SK-MEL-5 (cell line): ENCODE measurements around the gene SEPTIN6. TPM values are rescaled to one million over a fixed set of nuclear protein-coding genes. Genes with fewer than 3 reads are reported as not detected.
A peak's percentile ranks its signal among the peaks of the same experiment; 100 is the strongest.
"Not testable (repeated sequence)": the region's sequence is repeated elsewhere in the genome, so short reads cannot be mapped to it uniquely, and the experiment has no call there.

ENCODE experiments used
- DNase-seq: peaks from one replicate; pipeline ENCODE4 v3.0.0-alpha.2; 2016; ENCODE audit warnings: low read depth, low spot score
- in situ Hi-C: cut with HindIII; loops from 2 replicates; pipeline ENCODE4 v1.10.0; 2016; ENCODE audit warnings: low sequenced_read_pairs, high pct_unique_total_duplicates, low pct_unique_long_range_greater_than_20kb
- total RNA-seq: library from RNA; depleted of rRNA; stranded (reverse); fragments of >200 nt; shearing (Covaris generic); gene quantifications from 2 replicates; pipeline ENCODE4 v1.2.3, GENCODE V29; 2014

SEPTIN6 gene
- total RNA-seq, 1 experiment from 2014 or later, result 37.9 TPM

DNA sequence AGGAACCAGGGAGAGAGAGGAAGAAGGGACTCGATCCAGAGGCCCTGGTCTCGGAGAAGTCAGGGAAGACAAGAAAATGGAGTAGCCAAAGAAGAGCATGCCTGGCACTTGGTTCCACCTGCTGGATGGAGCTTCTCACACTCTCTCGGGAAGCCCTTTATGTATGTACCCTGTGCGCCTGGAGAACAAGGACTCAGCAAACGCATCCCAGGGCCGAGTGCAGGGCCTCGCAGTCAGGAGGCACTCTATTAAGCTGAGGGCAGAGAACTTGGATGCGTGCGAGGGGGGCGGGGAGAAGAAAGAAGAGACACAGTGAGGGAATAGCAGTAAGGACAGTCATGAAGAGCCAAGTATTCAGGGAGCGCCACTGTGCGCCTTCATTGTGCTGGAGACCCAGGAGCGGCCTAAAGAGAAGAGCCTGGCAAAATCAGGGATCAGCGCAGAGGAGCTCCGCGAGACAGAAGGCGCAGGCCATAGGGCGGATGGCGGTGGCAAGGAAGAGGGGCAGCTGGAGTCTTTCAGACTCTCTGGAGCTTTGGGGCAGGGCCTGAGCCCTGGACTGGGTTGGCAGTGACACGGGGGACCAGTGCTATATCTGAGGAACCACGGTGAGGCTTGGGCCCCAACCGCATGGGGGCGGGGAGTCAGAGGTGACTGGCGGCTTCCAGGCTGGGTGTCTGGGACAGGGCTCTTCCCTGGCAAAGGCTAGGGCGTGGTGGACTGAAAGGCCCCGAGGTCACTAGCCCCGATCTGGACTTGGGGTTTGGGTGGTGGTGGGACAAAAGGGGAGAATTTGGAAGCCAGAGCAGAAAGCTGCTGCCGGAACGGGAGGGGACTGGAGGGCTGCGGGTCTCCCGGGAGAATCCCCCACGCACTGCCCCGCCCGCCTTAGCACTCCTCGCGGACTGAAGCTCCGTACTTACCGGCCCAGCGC is 1.9 kb upstream of the SEPTIN6 start:
- no peak for DNase-seq
- in situ Hi-C loops, result no loop called here

DNA sequence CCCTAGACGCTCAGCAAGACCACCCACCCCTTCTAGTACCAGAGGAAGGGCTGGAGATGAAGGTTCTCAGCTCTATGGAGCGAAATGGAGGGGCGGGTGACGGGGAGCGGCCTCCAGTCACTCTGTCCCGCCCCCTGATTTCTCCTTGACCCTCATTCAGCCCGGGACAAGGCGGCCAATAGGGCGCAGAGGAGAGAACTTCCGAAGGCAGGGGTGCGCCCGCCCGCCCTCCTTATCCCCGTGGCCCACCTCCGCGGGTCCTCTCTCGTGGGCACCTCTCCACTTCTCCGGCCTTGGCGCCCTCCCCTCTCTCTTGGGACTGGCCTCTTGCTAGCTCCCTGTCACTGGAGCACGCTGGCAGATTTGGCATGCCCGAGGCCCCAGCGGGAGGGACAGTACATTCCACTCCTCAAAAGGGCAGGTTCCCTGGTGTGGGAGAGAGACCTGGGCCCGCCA is 1.1 kb upstream of the SEPTIN6 start:
- in situ Hi-C loops, result no loop called here
- no peak for DNase-seq

DNA sequence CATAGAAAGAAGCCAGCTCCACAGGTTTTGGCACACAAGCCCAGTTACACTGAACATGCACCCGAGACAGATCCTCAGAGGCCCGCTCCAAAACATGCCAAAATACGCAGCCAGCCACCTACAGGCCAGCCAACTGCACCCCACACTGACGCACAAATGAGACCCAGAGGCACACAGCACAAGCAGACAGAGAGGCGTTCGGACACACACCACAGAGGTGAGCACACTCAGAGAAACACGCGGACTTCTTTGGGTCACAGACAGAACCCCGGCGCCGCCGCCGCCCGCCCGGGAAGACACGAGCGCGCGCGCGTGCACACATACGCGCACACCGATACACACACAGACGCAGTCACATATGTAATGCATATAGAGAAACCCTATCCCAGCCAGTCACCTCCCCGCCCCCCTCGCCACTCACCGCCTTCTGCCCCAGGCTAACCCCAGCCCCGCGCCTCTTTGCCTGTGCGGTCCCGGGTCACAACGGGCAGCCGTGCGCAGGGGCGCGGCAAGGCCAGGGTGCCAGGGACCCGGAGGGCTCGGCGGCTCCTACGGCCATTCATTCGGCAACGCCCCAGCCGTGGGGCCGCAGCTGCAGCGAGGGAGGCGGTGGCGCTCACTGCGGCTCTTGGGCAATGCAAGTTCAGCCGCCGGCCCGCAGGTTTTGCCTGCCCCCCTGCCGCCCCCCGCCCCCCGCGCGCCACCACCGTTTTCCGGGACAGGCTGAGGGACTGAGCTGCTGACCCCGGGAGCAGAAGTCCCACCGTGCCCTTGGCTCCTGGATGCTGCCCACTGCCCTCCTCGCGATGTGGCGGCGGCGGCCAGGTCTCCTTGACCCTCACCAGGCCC is 553 bp downstream of the SEPTIN6 start:
- in situ Hi-C loops, result no loop called here
- DNase-seq, result peak; percentile 41

DNA sequence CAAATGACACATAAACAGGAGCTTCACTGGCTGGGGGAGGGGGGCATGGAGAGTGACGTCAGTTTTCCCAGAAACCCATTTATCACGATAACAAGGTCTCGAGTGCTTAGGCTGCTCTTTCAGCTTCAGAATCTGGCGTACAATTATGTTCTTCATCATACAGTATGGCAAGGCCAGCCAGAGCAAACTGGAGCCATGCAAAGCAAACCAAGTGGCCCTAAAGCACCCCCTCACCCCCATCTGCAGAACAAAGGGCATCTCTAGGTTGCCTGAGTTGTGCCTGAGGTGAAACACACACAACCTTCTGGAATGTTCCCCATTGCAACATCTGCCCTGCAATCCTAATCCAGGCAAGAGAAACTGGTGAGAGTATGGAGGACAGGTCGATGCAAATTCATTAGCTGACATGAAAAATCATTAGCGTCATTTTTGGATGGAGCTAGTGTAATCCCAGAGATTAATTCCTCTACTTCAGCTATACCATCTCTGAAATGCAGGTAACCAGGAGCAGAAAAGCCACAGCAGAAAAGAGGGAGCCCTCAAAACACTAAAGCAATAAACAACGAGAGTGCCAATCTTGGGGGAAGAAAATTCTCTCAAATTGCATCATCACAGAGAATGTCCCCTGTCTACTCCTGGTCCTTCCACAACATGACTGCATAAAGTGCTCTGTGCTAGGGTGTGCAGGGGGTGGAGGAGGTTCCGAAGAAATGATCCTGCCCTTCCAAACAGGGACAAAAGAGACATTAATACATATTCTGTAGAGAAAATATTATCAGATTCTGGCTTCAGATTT is 1.8 kb downstream of the SEPTIN6 start:
- in situ Hi-C loops, result no loop called here

DNA sequence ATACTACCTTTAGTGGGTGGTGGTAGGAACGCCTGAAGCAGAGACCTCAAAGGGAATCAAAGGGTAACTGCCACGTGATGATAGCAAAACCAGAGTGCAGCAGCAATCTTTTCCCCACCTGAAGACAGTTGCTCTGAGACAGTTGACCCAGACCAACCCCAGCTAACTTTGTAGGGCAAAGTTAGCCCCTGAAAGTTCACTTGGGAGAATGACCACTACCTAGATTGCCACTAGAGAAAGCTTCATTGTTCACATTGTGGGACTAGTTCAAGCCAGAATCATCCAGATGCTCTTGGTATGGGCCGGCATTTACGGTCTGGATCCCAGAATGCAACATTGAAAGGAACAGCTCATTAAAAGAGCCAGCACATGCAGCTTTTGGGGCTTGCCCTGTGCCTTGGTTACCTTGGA is 4.1 kb downstream of the SEPTIN6 start:
- in situ Hi-C loops, result no loop called here
- DNase-seq, result no peak

More for the DNA sequence above, 1.8 kb downstream of the SEPTIN6 start:
- peak; percentile 37 for DNase-seq

DNA sequence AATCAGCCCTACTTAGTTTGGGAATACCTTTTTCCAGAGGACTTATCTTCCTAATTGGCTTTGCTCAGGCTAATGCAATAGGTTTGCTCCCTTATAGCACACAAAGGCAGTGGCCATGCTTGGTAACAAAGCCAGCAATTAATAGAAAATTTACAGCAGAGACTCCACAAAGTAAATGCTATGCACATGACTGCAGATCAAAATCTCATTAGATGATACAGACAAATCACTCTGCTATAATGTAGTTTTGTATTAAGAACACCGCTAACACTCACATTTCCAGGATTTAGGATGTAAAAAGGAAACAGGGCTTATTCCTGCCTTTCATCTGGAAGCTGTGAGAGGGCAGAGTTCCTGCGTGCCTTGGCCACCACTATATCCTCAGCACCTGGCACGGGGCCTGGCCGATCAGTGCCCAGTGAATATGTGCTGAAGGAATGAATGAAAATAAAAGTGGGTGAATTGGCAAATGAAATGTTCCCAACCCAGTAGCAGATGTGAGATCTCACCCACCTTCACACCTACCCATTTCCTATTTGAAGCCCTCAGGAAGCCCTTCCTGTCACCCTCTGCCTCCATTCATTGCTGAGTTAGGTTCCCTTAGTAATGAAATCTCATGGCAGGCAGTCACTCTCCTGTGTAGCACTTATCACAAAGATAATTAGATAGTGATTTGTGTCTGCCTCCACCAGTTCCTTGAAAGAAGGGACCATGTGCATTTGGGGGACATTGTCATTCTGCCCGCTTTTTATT is 5.1 kb downstream of the SEPTIN6 start:
- DNase-seq, result no peak
- in situ Hi-C loops, result no loop called here

DNA sequence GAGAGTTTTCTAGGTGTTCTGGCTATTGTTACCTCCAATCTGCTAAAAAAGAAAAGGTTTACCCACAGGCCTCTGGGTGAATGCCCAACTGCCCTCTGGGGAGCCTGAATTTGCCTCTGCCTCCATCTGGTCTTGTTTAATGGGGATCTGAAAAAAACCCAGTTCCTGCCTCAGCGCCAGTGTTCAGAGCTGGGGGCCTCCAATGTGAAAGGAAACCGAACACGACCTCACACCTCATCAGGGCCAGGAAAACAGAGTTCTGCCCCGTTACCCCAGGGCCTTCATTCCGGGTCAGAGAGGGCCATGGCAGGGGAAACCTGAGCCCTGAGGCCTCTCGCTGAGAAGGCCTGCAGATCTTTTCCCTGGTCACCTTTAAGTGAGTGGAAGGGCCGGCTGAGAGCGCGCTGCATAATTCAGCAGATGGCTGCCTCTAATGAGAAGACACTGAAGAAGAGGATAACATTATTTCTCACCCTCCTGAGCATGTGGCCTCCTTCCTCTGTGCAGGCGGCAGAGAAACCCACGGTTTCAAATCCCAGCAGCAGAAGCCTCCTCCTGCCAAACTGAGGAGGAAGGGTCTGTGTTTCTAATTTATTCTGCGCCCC is 6.8 kb downstream of the SEPTIN6 start:
- in situ Hi-C loops, result no loop called here
- no peak for DNase-seq

DNA sequence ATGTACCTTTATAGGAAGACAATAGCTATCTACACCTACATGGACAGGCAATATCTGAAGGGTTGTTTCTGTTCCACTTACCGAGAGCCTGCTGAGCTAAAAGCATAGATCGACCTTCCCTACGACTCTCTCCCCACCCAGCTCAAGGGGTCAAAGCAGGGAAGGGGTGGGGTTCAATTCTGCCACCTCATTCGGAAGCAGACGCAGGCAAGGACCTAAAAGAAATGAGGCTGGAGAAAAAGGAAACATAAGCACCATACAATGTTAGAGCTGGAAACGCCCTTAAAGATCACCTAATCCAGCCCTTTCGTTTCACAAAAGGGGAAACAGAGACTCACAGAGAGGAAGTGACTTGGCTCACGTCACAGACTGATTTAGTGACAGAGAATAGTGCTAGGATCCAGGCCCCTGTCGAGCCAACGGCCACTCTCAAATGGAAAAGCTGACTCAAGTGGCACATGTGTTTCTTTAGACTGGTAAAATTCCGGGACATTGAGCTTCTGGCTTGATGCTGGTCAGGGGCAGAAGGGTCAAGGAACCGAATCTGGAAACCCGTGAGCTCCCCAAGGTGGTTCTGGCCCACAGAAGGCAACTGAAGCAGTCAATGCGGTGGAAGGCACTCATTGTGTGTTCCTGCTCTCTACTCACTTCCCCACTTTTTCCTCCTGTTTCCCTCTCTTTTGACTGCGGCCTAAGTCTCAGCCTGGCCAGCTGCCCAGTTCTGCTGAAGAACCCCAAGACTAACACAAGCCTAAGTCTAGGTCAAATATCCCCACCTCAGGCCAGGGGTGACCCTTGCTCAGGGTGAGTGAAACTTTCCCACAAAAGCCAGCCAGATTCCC is 7.5 kb downstream of the SEPTIN6 start:
- DNase-seq, result no peak
- in situ Hi-C loops, result no loop called here

DNA sequence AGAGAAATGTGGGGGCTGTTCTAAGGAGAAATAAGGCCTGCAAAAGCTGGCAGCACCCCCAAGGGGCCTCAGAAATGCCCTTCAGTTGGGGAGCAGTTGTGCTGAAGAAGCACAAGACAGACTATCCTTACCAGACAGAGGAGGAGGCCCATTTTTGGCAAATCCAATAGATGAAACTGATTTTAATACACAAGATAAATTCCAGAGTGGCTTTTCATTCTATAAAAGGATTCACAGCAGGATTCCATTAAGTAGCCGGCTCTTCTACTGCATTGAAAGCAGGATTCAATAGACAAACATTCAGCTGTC is 8.1 kb downstream of the SEPTIN6 start:
- in situ Hi-C loops, result no loop called here
- no peak for DNase-seq

DNA sequence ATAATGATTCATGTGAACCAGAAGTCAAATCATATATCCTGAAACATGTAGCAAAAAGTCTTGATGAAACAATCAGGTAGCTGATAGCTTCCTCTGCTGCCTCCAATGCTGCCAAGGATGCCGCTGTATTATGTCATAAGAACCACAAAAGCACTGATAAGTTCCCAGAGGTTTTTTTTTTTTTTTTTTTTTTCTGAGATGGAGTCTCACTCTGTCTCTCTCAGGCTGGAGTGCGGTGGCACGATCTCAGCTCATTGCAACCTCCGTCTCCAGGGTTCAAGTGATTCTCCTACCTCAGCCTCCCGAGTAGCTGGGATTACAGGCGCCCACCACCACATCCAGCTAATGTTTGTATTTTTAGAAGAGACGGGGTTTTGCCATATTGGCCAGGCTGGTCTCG is 8.7 kb downstream of the SEPTIN6 start:
- DNase-seq, in situ Hi-C loops: not testable (repeated sequence)

DNA sequence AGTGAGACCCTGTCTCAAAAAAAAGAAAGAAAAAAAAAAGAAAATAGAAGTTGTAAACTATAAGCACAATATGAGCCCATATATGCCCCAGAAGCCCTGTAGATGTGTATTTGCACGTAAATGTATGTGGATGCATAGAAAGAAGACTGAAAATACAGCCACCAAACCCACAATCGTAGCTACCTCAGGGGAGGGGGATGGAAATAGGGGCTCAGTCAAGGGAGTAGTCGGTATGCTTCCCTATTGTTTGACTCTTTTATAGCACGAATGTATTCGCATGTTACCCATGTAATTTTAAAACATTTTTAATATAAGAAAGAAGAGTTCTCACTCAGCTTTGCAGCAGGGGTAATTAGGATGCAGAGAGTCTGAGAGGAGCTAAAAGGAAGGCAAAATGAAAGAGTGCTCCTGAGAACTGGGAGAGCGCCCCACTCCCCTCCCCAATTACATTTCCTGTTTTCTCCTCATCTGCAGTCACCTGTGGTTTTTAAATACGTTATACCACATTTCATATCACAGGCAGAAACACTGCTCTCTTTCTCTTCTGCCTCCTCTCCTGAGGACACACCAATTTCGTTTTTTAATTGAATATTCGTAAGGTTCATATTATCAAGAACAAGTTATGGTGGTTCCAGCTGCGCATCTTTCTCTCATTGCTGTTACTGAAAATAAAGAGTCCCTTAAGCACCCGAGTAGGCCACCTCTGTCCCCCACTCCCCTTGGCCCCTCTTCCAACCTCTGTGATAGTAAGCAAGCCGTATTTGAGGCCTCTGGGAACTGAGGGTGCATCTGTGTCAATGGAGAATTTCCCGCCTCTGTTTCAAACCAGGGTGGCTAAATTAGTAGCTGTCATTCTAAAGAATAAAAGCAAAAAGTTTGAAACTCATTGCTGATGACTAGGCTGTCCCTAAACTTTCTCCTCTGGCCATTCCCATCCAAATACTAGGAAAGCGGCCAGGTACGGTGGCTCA is 10.7 kb downstream of the SEPTIN6 start:
- no peak for DNase-seq
- in situ Hi-C loops, result no loop called here

DNA sequence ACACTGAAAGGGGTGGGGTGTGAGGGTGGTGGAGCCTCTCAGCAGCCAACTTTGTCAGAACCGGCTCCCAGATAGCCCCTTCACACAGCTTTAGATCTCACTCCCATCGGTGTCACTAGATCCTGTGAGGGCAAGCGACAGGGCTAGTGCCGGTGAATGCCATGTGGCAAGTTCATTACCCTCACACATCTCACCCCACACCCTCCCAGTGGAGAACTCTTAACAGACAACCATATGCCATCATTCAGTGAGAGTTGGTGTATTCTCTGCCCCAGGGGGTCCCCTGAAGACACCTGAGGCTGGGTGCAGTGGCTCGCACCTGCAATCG is 15.3 kb downstream of the SEPTIN6 start:
- in situ Hi-C loops, result no loop called here
- no peak for DNase-seq

DNA sequence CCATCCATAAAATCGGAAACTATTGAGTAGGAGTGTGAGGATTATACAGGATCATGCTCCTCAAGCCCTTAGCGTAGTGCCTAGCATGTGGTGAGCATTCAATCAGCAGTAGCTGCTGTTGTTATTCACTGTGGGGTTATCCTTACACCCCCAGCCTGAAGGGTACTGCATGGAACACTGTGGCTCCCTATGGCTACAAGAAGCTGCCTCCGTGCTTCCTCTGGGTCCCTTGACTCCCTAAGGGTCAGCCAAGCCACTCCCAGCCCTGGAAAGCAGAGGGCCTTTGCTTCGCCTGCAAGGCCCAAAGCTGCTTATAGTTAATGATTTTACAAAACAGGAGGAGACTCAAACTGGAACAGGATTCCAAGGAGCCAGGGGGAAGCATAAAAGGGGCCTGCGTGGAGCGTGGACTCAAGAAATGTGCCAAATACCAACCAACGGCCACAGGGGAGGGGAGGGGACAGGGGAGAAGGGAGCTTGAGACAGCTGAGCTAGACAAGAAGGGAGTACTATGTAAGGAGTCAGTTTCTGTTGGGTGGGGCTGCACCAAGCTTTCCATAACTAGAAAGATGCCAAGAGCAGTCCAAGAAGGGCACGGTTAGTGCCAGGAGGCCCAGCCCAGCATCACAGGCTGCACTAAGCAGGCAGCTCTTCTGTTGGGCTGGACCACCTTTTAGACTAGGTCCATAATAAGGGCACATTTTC is 15.9 kb downstream of the SEPTIN6 start:
- in situ Hi-C loops, result no loop called here
- DNase-seq, result no peak

DNA sequence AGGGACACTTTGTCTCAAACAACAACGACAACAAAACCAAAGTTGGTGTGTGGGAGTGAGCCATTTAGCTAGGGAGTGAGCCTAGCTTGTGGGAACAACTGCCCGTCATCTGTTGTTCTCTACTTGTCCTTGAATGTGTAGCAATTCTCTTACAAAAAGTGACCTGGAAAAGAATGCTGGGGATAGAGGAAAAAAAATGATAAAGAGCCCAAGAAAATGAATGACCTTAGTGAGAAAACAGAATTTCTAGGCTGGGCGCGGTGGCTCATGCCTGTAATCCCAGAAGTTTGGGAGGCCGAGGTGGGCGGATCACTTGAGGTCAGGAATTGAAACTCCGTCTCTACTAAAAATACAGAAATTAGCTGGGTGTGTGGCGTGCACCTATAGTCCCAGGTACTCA is 19.6 kb downstream of the SEPTIN6 start:
- DNase-seq, result no peak
- in situ Hi-C loops, result no loop called here

DNA sequence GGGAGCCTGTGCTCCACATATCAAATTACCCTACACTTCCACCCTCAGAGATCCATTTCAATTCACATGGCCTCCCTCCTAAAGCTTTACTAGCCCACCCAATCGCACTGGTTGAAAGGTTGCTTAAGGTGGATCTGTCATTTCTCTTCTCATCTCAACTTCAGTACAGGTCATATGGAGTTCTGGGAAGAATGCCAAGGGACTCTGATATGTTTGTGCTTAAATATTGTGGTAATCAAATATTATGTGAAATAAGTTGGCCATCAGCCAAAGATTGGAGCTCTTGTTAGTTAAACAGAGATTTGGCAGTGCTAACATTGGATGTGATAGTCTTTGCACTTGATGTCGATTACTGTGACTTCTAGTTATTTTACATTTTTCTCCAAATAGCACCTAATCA is 20.5 kb downstream of the SEPTIN6 start:
- in situ Hi-C loops, result no loop called here
- no peak for DNase-seq
